Caco-2 (cell line): ENCODE data around the gene MYO5C. TPM values are rescaled to one million over a fixed set of nuclear protein-coding genes. Genes with fewer than 3 reads are reported as not detected.

Experiments used
- BruUV-seq: library from RNA; stranded (reverse); fragments of 400-500 nt; replicated peaks from 2 replicates; lab custom pipeline; 2021; lab: Mats Ljungman, UMichigan
- CTCF ChIA-PET: fragments of 300-600 bp; sonication (Branson Sonifier 250); formaldehyde crosslinking; loops from one replicate; lab custom pipeline; 2022; ENCODE audit warnings: antibody characterized with exemption; lab: Charles Lee
- POLR2A ChIA-PET: fragments of 300-600 bp; sonication (Branson Sonifier 250); formaldehyde crosslinking; loops from one replicate; lab custom pipeline; 2022; ENCODE audit warnings: antibody characterized with exemption; lab: Charles Lee
- DNase-seq, 2 experiments: peaks; one replicate each; pipeline versions ENCODE4 v3.0.0 to v3.0.0-alpha.2; 2020 to 2022
- H3K27me3 ChIP-seq: replicated peaks from 2 replicates; pipeline ENCODE4 v1.6.0; 2011; ENCODE audit warnings: low read length; ENCODE audit not compliant: control insufficient read depth, insufficient read depth
- H3K36me3 ChIP-seq: 2 replicates; pipeline ENCODE4 v1.5.1; 2011; ENCODE audit warnings: low read length; ENCODE audit not compliant: control insufficient read depth, insufficient read depth
- H3K4me1 ChIP-seq: fragments of 250-450 bp; sonication (Bioruptor Pico); 2 replicates; pipeline ENCODE4 v1.5.1; 2020; ENCODE audit warnings: mild to moderate bottlenecking
- H3K4me3 ChIP-seq: 2 replicates; pipeline ENCODE4 v1.5.1; 2011; ENCODE audit warnings: low read depth, mild to moderate bottlenecking, control low read depth, low read length
- H3K9me3 ChIP-seq: fragments of 250-450 bp; sonication (Bioruptor Pico); 2 replicates; pipeline ENCODE4 v1.5.1; 2020; ENCODE audit warnings: mild to moderate bottlenecking, moderate library complexity
- H3K27ac Mint-ChIP-seq: one replicate; pipeline ENCODE4 v1.8.0; 2022; ENCODE audit warnings: mixed read lengths; ENCODE audit not compliant: unreplicated experiment
- H3K27me3 Mint-ChIP-seq: one replicate; pipeline ENCODE4 v1.8.0; 2022; ENCODE audit warnings: mixed read lengths; ENCODE audit not compliant: insufficient read depth, unreplicated experiment
- H3K36me3 Mint-ChIP-seq: one replicate; pipeline ENCODE4 v1.8.0; 2022; ENCODE audit warnings: mild to moderate bottlenecking, mixed read lengths; ENCODE audit not compliant: insufficient read depth, unreplicated experiment
- H3K4me1 Mint-ChIP-seq: one replicate; pipeline ENCODE4 v1.8.0; 2022; ENCODE audit warnings: low read depth, mixed read lengths; ENCODE audit not compliant: unreplicated experiment
- H3K4me3 Mint-ChIP-seq: one replicate; pipeline ENCODE4 v1.8.0; 2022; ENCODE audit warnings: mild to moderate bottlenecking, moderate library complexity, mixed read lengths; ENCODE audit not compliant: unreplicated experiment
- H3K9me3 Mint-ChIP-seq: one replicate; pipeline ENCODE4 v1.8.0; 2022; ENCODE audit warnings: mixed read lengths; ENCODE audit not compliant: unreplicated experiment
- CTCF ChIP-seq, 2 experiments: fragments of 200-600 bp in 1 of 2; IDR thresholded peaks; 1 replicate in 1 of 2; 2 replicates in 1 of 2; pipeline versions ENCODE4 v1.5.1 to v1.8.0; 2011 to 2022; ENCODE audit warnings: antibody characterized with exemption in 1 of 2, control low read depth in 1 of 2, inconsistent platforms in 1 of 2, low read depth in 1 of 2, low read length in 1 of 2, mild to moderate bottlenecking in 1 of 2, moderate library complexity in 1 of 2; ENCODE audit not compliant: insufficient read depth in 1 of 2, severe bottlenecking in 1 of 2, unreplicated experiment in 1 of 2
- intact Hi-C: fragments of 100-400 bp; cut with micrococcal nuclease; formaldehyde crosslinking; loops from one replicate; pipeline ENCODE4 v1.10.0; 2022; ENCODE audit not compliant: unreplicated experiment
- total RNA-seq: library from RNA; stranded (reverse); gene quantifications from 2 replicates; pipeline ENCODE4 v1.2.3, GENCODE V29; 2022

MYO5C gene
- total RNA-seq, 1 experiment from 2014 or later: 33.5 TPM

GRCh38 chr15:52200831-52201365 lies 94.7 kb downstream of the MYO5C start:
- Histone ChIP-seq H3K4me1 (no peaks in the 10 kb centered on the region), H3K4me3 (no peak overlapping the region), H3K36me3 (peaks cover 3% of the 10 kb centered on the region), H3K9me3 (no peaks in the 10 kb centered on the region), H3K27me3 (no peaks in the 10 kb centered on the region)
- peaks cover 23% of the 10 kb centered on the region for H3K36me3 Mint-ChIP-seq
- no TSS peak for BruUV-seq
- H3K27me3 Mint-ChIP-seq: no peaks in the 10 kb centered on the region
- no peaks in the 10 kb centered on the region for H3K9me3 Mint-ChIP-seq
- CTCF ChIA-PET: no interaction called here
- POLR2A ChIA-PET: interaction anchor here (0.6 kb wide), 1 partner anchor 76 kb away, joined by 3 read pairs; no protein-coding TSS in a partner anchor
- H3K4me3 Mint-ChIP-seq: no peak overlapping the region
- TF ChIP-seq CTCF (IDR thresholded peaks at IDR 0.05; ENCODE audit: insufficient read depth in 1 of 2, low read depth in 1 of 2, low read length in 1 of 2, severe bottlenecking in 1 of 2, unreplicated experiment in 1 of 2): no peak
- intact Hi-C loops: no loop called here
- DNase-seq: no peak
- H3K27ac Mint-ChIP-seq: no peak overlapping the region
- no peaks in the 10 kb centered on the region for H3K4me1 Mint-ChIP-seq

- TF ChIP-seq CTCF (IDR thresholded peaks at IDR 0.05; ENCODE audit: insufficient read depth in 1 of 2, low read depth in 1 of 2, low read length in 1 of 2, severe bottlenecking in 1 of 2, unreplicated experiment in 1 of 2): no peak
- intact Hi-C loops: no loop called here
- H3K27me3 Mint-ChIP-seq: no peaks in the 10 kb centered on the region
- H3K4me1 Mint-ChIP-seq: no peaks in the 10 kb centered on the region
- no TSS peak for BruUV-seq
- no peak overlapping the region for H3K4me3 Mint-ChIP-seq
- CTCF ChIA-PET: interaction anchor here (2.4 kb wide), 1 partner anchor 9 kb away, joined by 8 read pairs; no protein-coding TSS in a partner anchor
- H3K4me1 ChIP-seq: no peaks in the 10 kb centered on the region
- H3K27ac Mint-ChIP-seq: no peak overlapping the region
- H3K4me3 ChIP-seq: no peak overlapping the region
- H3K36me3 ChIP-seq: peaks cover 2% of the 10 kb centered on the region; the same call in 1 of the 2 replicates
- no peaks in the 10 kb centered on the region for H3K9me3 ChIP-seq
- H3K27me3 ChIP-seq: no peaks in the 10 kb centered on the region
- H3K36me3 Mint-ChIP-seq: peaks cover 14% of the 10 kb centered on the region
- no peak for DNase-seq
- no peaks in the 10 kb centered on the region for H3K9me3 Mint-ChIP-seq
- POLR2A ChIA-PET: no interaction called here
Measured at GRCh38 chr15:52199271-52199670, 96.3 kb downstream of the MYO5C start.

GRCh38 chr15:52196891-52197290 lies 98.7 kb downstream of the MYO5C start:
- intact Hi-C loops: no loop called here
- no peak for TF ChIP-seq CTCF (IDR thresholded peaks at IDR 0.05; ENCODE audit: insufficient read depth in 1 of 2, low read depth in 1 of 2, low read length in 1 of 2, severe bottlenecking in 1 of 2, unreplicated experiment in 1 of 2)
- Mint-ChIP-seq H3K27ac (no peak overlapping the region), H3K4me3 (no peak overlapping the region), H3K27me3 (no peaks in the 10 kb centered on the region), H3K36me3 (peaks cover 6% of the 10 kb centered on the region), H3K9me3 (no peaks in the 10 kb centered on the region), H3K4me1 (no peaks in the 10 kb centered on the region)
- peaks cover 2% of the 10 kb centered on the region; the same call in 1 of the 2 replicates for H3K36me3 ChIP-seq
- no peak overlapping the region for H3K4me3 ChIP-seq
- no peaks in the 10 kb centered on the region for H3K4me1 ChIP-seq
- H3K27me3 ChIP-seq: no peaks in the 10 kb centered on the region
- DNase-seq: no peak
- BruUV-seq: no TSS peak
- POLR2A ChIA-PET: interaction anchor here (0.5 kb wide), 1 partner anchor 159 kb away, joined by 3 read pairs; no protein-coding TSS in a partner anchor
- H3K9me3 ChIP-seq: no peaks in the 10 kb centered on the region
- CTCF ChIA-PET: no interaction called here
